ENCODE data around the gene VCAN.

The VCAN gene

DNA sequence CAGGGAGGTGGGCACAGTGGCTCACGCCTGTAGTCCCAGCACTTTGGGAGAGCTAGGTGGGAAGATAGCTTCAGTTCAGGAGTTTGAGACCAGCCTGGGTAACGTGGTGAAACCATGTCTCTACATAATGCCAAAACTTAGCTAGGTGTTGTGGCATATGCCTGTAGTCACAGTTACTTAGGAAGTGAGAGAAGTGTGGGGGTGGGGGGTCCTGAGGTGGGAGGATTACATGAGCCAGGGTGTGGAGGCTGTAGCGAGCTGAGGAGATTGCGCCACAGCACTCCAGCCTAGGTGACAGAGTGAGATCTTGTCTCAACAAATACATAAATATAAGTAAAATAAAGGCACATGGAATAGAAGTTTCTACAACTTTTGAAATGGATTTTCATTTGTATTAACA, 23.1 kb downstream of the VCAN start:
- DNase-seq (ENCODE audit: low read depth) = no peak

DNA sequence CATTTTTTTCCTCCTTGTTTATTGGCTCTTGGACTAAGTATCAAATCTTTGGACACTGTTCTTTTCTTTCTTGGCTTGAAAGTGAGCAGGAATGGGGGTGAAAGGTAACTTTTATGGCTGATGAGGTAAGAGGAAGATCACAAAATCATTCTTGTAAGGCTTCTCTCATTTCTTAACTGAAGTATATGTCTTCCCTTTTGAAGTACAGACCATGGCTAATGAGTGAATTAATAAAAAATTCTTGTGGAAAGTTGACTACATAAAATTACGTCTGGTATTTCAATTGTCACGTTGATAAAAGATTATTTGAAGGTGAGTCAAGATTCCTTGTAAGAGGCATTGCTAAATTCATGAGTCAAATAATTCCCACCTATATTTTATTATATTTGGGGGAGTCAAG, 25.1 kb downstream of the VCAN start:
- DNase-seq (ENCODE audit: low read depth) = no peak

DNA sequence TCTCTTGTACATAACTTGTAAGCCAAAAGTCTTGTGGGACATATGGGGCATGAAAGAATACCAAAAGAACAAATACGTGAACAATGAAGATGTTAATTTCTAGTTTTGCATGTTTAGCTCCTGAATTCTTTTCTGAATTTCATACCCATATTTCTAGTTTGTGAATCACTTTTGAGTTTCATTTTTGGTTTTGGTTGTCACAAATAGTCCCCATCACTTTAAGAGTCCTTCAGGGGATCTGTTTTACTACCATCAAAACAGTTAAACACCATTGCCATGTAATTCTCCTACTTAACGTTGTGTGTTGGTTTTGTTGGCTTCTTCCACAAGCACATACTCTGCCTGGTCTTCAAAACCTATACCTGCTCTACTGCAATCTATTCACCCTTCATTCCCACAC, 27.0 kb downstream of the VCAN start:
- DNase-seq (ENCODE audit: low read depth) = no peak

DNA sequence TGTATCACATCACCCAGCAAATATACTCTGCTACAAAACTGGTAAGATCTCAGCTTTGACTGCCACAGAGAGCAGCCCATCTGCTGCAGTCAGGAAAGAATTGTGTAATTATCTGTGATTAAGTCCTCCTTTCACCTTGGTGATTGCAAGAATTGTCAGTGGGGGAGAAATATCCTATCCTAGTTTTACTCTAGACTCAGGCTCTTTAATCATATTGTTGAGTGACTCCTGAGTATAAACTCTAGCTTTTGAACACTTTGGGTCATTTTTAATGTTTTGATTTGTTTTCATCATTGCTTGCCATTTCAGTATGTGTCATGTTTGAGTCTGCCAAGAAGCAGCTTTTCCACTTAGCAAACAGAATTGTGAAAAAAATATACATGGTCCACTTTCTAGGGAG, 32.1 kb downstream of the VCAN start:
- peak; percentile 21 for DNase-seq (ENCODE audit: low read depth)

DNA sequence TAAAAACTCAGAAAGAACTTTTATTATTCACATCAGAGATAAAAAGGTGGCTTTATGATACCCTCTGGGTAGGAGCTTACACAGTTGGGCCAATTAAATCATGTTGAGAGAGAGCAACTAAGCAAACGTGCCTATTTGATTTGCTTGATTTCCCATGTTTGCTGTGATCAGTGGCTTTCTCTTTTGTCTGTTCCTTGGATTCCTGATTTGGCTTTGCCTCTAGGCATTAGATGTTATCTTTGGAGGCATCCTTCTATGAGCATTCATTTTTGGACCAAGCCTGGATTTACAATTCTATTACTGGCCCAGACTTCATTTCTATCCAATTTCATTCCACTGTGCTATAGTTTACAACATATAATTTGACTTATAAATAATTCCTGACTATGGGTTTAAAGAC, 35.9 kb downstream of the VCAN start:
- no peak for DNase-seq (ENCODE audit: low read depth)

DNA sequence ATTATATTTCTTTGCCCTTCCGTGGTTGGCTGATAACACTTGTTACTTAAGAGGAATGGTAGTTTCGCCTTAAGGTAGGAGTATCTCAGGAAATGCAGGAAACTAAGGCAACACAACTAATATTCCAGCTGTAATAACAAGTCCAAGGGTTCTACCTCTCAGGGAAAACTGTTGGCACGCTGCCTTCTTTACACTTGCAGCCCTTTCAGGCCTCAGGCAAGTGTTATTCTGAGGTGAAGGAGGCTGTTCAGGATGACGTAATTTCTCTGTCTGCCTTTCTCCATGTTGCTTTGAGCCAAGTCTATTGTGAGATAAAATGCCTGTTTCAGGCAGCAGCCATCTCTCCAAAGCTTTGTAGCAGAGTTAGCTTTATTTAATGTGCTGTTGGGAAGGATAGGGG, 38.0 kb downstream of the VCAN start:
- peak; percentile 23 for DNase-seq (ENCODE audit: low read depth)

DNA sequence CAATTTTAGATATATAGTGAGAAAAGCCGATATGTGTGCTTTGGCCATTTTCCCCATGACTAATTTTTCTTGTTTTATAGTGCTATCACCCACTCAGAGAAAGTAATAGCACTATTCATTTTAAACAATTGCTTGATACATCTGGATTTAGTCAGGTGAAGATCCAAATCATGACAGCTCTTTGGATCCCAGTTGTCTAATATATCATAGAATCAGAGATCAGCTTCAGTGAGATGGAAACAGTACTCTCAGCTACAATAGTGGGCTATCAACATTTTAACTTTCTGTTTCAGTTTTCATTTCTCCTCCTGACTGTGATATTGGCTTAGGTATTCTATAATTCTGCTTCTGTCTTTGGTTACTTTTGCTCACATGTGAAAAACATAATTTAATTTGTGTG, 38.7 kb downstream of the VCAN start:
- no peak for DNase-seq (ENCODE audit: low read depth)

DNA sequence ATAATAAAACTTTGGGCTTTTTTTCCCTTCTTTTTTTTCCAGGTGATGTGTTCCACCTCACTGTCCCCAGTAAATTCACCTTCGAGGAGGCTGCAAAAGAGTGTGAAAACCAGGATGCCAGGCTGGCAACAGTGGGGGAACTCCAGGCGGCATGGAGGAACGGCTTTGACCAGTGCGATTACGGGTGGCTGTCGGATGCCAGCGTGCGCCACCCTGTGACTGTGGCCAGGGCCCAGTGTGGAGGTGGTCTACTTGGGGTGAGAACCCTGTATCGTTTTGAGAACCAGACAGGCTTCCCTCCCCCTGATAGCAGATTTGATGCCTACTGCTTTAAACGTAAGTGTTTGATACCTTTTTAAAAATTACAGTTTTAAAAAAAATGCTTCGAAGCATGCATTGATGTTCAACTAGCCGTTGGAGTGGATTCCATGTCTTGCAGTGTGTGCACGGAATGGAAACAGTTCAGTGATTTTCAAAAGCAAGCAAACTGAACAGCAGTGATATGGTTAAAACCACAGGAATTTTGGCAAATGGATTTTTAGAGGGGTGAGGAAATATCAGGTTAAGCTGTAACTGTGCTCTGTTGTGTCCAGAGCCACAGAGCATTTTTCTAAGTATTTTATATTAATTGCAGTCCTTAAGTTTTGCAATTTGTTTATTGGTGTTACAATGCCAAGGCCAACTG, 40.7 kb downstream of the VCAN start:
- DNase-seq (ENCODE audit: low read depth) = no peak

DNA sequence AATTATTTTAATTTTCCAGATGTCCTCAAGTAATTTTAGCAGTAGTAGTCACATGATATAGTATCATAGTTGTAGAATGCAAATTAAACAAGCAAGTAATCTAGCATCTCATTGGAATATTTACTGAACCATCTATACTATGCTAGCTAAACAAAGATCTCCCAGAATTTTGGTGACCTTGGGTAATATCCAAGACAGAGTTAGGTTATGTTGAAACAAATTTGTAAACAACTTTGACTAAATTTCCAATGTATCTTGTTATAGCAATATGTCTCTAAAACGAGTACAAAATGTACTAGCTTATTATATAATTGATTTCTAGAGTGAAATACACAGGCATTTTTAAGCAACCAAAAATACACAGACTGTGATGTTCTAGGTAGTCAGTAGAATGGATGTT, 41.5 kb downstream of the VCAN start:
- DNase-seq (ENCODE audit: low read depth) = no peak

DNA sequence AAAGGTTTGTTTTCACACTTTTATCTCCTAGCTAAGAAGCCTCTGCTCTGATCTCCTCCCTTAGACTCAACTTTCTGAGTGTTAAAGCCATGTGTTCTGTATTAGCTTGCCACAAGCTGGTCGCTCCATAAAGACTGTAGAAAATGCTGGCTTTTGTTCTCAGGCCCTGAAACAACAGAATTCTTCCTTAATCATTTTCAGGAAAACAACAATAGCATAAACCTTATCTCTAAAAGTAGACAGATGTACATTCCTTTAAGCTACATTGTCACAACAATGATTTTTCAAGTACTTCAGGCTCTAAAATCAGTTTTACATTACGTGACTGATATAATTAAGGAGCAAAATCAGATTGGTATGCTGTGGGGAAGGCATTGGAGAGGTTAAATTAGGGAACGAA, 41.9 kb downstream of the VCAN start:
- no peak for DNase-seq (ENCODE audit: low read depth)

DNA sequence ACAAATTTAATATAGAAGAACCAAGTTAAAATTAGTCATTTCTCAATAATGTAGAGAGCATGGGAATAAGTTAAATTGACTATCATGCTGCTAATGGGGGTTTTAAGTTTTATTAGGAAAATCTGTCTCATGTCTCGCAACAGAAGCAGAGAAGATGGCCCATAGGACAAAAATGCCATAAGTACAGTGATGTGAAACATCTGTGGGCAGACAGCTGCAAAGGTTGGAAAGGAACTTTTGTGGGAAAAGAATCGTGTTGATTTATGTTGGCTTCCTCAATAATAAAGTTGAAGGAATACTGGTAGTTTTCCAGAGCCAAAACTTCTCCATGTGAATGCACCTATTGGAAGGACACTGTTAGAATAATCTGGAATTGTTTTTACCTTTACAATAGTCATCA, 44.8 kb downstream of the VCAN start:
- no peak for DNase-seq (ENCODE audit: low read depth)

DNA sequence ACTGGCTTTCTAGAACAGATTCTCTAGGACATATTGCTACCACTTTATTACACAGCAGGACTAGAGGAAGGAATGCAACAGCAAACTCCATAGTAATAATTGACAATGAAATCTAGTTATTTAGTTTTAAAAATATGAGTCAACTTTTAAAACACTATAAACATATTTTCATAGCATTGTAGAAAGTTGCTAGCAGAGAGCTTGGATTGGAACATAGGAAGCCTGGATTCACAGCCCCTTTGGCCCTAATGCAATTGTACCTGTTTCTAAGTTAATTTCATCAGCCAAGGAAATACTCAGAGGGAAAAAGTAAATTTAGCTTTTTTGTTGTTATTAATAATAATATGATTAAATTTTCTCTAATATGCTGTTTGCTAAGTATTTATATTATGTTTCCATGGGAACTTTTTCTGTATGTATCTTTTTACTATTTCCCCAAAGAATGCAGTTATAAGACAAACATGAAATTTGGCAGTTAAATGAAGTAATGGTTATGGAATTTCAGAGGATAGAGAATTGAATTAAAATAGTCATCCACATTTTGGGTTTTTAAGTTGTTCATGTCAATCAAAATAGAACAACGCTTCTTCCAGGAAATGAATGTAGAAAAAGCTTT, 45.6 kb downstream of the VCAN start:
- DNase-seq (ENCODE audit: low read depth) = peak; percentile 20

DNA sequence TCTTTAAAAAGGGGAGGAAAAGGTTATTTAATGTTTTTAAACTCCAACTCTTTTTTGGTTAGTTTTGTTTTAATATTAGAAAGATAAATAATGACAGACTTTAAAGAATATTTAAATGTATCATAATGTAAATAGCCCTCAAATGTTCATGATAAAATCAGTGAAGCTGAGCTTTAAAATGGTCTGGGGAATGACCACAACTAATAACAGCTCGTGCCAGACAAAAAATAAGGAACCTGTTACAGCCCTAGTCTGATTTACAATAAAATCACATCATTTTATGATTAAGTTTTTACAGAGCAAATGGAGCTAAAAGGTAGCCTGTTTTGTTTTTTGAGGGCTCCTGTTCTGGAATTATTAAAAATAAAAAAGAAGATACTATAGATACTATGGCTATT, 46.1 kb downstream of the VCAN start:
- DNase-seq (ENCODE audit: low read depth) = no peak

DNA sequence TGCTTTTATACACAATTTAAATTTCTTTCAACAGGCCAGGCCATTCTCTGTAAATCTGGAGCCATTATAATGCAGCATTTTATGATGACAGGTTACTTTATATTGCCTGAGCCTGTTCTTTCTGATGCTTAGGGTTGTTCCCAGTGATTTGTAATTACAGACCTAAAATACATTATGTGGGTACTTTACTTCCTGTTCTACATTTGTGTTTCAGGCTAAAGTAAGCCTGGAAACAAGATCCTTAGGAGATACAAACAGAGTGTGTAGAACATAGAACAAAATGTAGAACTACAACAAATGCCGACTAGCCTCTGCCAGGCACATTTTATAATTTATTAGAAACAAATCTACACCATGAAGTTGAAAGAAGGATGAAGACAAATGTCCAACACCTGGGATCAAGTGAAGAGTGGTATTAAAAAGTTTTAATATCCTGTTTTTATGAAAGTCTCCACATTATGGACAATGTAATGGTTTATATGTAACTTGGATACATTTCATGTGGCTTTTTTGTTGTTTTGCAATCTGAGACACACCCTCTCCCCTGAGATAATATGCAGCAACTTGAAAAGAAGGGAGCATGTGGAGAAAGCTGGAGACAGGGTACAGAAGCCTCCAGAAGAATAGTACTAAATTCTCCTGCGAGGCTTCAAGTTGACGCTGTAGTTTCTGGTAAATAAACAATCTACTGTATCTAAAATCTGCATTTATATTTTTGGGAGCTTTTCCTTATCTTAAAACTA, 46.9 kb downstream of the VCAN start:
- peak; percentile 41 for DNase-seq (ENCODE audit: low read depth)

DNA sequence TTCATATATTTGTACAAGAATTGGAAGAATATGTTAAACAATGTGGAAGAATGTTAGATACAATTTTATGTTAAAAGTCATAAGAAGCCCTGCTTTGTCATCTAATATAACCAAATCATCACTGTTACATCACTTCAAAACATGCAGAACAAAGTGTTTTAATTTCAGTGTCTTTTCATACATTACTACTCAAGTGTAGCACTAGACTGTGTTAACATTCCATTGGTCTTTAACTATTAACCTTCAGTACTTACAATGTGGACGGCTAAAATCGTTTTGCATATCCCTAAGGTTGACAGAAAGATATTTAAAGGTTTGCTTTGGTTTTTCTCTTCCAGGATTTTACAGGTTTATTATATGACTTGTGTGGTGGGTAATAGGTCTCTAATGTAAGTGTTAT, 50.9 kb downstream of the VCAN start:
- DNase-seq (ENCODE audit: low read depth) = no peak

DNA sequence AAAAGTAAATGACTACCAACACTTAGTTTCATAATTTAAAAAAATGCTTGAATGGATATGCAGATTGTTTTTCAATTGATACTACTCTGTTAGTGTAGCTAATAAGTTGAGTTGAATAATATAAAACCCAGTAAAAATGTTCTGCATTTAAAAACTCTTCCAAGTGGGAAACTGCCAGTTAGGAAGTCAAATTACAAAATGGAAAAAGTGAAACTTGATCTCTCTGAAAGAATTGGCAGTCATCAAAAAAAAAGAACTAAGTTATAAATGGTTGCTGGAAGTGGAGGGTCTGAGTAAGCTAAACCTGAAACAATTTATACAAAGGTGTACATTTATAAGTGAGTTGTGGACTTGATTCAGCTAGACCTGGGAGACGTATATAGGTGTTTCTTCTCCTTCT, 52.4 kb downstream of the VCAN start:
- DNase-seq (ENCODE audit: low read depth) = no peak

DNA sequence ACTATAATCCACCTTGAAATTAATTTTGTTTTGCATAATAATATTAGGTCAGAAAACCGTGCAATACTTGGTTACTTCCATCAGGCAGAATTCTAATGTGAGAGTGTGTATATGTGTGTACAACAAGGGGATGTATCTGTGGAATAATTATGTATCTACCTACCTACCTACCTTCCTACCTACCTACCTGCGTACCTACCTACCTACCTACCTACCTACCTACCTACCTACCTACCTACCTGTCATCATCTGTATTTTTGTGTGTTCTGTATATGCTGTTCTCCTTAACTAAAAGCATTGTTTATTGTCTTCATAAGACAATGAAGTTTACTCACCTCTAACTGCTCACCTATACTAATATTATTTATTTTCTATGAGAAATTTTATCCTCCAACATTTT, 52.8 kb downstream of the VCAN start:
- DNase-seq (ENCODE audit: low read depth) = no peak

DNA sequence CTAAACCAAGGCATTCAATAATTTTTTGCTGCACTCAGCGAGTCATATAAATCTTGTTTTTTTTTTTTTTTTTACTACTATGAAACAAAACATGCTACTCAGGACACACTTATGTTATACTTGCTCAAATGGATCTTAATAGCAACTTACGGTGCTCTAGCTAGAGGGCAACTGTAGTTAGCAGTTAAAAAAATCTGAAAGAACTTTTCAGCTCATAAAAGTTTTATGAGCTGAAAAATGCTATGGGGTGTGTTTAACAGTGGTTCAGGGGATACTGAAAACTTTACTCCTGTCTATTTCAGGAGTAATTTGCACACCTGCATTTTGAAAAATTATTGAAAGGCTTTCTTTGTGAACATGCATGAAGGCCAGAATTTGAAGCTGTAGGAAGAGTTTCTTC, 53.4 kb downstream of the VCAN start:
- DNase-seq (ENCODE audit: low read depth) = no peak

DNA sequence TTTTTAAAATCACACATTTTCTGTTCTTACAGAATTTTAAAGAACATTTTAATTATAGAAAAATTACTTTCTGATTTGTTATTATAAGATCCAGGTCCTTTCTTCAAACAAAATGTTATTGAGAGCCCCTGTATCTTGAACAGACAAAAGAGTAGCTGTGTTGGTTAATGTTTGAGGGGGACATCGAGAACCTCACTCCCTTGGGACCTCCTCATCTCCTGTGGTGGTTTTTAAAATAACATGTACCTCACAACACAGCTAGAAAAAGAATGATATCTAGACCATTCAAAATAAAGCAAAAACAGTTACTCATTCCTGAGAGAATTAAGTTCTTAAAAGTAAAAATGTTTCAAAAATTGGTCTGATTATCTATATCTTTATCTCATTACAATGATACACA, 54.7 kb downstream of the VCAN start:
- no peak for DNase-seq (ENCODE audit: low read depth)

DNA sequence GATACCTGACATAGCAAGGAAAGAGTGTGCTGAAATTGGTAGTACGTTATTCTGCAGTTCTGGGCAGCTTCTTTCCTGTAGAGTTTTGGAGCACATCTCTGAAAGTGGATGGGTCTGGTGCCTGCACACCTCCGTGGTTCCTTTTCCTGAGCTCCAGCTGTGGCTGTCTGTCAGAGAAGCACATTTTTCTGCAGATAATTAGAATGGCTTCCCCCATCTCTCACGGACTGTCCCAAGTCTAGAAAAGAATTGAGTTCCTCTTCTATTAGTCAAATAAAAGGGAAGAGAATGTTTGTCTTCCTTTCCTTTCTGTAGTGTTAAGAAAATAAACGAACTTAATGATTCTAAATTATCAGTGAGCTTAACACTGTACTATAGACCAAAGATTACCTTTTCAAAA, 55.7 kb downstream of the VCAN start:
- no peak for DNase-seq (ENCODE audit: low read depth)

DNA sequence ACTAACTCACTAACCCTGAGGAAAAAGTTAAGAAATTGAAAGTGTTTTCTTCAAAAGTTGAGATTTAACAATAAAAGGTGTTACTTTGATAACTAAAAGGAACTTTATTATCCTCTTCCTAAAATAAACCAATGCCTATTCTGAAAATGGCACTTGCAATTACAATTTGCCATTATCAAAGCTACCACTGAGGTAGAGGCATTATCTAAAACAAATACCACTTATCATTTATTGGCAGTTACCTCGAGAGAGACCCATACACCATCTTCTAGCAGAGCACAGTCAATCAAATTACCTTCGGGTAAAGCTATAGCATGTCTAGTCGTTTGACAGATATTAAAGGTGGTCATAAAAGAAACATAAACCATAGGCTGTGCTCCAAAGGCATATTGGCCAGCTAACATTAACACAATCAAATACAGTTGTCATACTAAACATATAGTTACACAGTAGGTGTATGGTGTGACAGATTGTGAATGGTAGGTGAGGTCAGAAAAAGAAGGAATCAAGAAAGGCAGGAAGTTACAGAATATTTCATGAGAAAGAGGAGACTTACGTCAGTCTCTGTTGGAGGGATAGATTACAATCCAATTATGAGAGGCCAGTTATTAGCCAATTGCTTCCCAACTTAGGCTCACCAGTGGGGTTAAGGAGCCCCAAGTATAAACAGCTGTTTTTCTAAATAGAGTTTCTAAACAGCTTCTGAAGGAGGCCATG, 56.3 kb downstream of the VCAN start:
- no peak for DNase-seq (ENCODE audit: low read depth)

DNA sequence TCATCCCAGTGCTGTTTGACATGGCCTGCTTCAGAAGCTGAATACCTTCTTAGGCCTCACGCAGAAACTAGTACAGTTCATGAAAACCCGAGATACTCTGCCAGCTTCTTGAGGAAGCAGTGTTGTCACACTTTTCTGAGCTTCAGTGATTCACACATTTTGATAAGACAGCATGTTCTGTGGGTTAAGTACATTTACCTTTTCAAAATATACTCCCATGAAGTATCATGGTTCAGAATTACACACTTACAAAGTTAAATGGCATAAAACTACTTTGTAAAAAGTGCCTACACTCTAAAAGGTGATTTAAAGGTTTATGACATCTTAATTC, 56.9 kb downstream of the VCAN start:
- no peak for DNase-seq (ENCODE audit: low read depth)

DNA sequence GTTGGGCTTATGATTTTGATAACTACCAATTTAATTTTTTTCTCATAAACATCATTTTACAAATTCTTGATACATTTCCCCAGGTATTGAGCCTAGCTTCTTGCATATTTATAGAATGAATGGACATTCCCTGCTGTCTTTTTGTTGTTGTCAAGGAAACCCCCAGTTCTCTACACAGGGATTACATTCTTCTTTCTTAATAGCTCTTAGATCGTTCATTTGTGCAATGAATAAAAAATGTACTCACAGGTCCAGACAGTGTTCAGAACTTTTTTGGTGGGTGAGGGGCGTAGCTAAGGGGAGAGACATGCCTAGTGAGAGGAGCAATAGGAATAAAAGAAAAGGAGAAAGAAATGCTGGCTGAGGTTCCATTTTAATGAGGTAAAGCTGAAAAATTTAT, 58.6 kb downstream of the VCAN start:
- DNase-seq (ENCODE audit: low read depth) = no peak
